GM21786 (cell line): ENCODE results near the gene MRTFA.
"Not testable (repeated sequence)": the region's sequence is repeated elsewhere in the genome, so short reads cannot be mapped to it uniquely, and the experiment has no call there.

Experiments
- ATAC-seq: cut with Tn5 transposase; IDR thresholded peaks from one replicate; pipeline ENCODE4 v1.9.1; 2021; ENCODE audit not compliant: unreplicated experiment

Gene MRTFA

DNA sequence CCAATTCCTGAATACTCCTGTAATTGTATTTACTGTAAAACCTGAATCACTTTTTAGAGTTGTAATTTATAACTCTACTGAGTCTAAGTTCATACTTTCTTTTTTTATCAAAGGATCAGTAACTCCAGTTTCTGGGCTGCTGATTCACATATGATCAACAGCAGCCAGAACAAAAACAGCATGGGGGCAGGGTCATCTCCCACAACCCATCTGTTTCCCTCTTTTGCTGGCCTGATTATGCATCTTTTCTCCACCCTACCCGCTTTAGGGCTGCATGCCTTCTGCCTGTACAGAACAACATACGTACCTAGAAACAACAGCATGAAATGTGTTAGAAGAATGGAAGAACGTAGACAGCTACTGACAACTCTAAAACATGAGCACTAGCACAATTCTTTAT lies 76.0 kb downstream of the MRTFA start:
- ATAC-seq, result no peak

DNA sequence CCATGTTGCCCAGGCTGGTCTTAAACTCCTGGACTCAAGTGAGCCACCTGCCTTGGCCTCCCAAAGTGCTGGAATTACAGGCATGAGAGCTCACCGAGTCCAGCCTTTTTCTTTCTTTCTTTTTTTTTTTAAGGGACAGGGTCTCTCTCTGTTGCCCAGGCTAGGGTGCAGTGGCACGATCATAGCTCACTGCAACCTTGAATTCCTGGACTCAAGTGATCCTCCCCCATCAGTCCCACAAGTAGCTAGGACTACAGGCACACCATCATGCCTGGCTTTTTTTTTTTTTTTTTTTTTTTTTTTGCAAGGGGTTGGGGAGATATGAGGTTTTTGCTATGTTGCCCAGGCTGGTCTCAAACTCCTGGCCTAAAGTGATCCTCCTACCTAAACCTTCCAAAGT lies 78.5 kb downstream of the MRTFA start:
- no peak for ATAC-seq

DNA sequence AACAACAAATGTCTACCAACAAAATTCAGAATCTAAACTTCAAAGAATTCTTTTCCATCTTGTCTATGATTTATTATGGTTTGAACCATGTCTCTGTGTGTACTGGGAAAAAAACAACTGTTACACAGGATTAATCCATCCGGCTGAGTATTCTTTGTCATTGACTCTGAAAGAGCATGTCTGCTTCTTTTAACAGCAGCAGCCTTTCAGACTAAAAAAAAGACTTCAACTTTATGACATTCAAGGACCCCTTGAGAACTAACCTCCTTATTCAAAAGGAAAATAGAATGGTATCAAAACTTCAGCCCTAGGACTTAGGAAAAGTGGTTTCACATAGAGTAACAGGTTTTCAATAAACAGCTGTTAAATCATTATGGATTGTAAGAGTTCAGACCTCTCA lies 79.9 kb downstream of the MRTFA start:
- ATAC-seq, result no peak

DNA sequence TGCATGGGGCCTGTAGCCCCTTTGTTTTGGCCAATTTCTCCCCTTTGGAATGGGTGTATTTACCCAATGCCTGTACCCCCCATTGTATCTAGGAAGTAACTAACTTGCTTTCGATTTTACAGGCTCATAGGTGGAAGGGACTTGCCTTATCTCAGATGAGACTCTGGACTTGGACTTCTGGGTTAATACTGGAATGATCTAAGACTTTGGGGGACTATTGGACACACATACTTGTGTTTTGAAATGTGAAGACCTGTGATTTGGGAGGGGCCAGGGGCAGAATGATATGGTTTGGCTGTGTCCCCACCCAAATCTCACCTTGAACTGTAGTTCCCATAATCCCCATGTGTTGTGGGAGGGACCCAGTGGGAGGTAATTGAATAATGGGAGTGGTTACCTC lies 82.5 kb downstream of the MRTFA start:
- ATAC-seq, result not testable (repeated sequence)

DNA sequence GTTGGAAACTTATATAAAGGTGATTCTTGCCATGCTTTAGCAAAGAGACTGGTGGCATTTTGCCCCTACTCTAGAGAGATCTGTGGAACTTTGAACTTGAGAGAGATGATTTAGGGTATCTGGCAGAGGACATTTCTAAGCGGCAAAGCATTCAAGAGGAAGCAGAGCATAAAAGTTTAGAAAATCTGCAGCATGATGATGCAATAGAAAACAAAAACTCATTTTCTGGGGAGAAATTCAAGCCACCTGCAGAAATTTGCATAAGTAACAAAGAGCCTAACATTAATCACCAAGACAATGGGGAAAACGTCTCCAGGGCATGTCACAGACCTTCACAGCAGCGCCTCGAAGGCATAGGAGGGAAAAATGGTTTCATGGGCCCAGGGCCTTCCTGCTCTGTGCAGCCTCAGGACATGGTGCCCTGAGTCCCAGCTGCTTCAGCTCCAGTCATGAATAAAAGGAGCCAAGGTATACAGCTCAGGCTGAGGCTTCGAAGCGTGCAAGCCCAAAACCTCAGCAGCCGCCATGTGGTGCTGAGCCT lies 83.4 kb downstream of the MRTFA start:
- no peak for ATAC-seq

DNA sequence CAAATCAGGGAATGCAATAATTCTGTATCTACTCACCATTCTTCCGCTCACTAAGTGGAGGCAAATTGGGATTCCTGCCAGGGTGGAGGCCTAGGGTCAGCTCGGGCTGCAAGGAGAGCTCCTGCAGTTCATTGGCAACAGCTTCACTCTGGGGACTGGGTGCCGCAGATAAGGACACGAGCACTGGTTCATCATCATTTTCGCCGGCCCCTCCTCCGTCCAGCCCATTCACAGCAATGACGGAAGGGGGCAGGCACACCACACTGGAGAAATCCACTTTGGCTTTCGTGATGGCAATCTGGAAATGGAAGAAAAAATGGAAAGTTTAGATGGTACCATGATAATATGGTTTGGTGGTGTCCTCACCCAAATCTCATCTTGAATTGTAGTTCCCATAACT lies 84.4 kb downstream of the MRTFA start:
- ATAC-seq, result no peak

DNA sequence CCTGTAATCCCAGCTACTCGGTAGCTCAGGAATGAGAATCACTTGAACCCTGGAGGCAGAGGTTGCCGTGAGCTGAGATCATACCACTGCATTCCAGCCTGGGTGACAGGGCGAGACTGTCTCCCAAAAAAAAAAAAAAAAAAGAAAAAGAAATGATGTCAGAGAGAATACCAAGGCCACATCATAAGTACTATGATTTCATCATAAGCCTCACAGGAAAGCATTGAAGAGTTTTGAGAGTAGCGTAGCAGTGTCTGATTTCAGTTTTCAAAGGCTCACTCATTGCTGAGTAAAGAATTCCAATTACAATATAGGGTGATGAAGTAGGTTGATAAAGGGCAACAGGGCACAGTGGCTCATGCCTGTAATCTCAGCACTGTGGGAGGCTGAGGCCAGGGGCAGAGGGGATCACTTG lies 88.8 kb downstream of the MRTFA start:
- ATAC-seq, result no peak

DNA sequence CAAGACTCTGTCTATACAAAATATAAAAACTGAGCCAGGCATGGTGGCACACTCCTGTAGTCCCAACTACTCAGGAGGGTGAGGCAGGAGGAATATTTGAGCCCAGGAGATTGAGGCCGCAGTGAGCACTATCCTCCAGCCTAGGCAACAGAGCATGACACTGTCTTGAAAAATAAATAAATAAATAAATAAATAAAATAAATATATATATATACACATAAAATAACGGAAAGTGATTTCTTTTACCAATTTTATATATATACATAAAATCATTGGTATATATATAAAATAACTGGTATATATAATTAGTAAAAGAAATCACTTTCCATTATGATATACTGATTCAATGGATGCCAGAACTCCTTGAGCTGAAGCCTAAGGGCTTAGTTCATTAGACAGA lies 91.8 kb downstream of the MRTFA start:
- ATAC-seq, result no peak

DNA sequence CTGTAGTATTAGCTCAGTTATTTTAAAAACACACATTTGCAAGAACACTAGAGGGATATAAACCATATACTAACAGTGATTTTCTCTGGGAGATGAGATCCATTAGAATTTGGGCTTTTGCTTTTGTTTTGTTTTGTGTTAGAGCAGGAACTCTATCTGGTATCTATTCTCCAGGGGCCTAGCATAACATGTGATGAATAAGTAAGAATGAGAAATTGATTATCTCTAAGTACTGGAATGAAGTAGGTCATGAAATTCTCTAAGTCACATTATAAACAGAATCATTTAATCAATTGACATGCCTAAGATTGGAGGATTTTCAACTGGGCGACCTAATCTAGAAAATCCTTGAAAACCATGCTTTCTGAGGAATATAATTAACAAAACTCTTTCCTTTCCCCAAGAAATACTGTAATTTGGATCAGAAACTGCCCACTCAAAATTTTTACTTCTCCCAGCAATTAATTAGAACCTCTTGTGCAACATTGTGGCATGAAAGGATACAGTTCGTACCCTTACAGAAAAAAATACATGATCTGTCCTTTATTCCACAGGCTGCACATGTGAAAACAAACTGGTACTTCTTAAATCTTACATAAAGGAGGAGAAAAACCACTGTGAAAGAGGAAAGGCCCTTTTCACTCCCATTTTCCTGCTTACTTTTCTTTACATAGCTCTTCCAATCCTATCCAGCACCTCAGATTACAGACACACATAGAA lies 93.5 kb downstream of the MRTFA start:
- no peak for ATAC-seq

DNA sequence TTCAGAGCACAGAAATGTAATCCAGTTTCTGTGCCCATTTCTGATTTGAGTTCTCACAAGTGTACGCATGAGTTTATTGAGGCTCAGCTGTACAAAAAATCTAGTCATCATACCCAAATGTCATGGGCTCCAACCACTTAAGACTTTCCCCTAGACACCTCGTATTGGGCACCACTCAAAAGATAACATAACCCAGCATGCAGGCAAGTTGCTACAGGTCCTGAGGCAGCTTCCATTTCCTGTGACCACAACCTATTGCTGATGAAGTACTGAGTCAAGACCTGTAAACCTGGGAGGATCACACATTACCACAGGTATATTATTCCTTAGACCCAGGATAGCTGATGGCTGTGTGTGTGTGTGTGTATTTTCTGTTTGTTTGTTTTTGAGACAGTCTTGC lies 95.2 kb downstream of the MRTFA start:
- no peak for ATAC-seq

DNA sequence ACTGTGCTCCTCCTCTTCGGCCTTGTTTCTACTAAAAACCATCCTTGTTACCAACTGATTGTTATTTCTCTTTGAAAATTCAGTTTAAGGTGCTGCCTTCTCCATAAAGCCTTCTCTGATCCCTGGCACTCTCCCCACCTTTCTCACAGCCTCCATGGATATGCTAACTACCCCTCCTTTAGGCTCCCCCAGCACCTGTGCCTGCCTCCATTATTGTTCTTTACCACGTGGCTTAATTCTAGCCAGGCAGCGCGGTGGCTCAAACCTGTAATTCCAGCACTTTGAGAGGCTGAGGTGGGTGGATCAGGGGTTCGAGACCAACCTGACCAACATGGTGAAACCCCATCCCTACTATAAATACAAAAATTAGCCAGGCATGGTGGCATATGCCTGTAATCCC lies 96.3 kb downstream of the MRTFA start:
- ATAC-seq, result no peak

DNA sequence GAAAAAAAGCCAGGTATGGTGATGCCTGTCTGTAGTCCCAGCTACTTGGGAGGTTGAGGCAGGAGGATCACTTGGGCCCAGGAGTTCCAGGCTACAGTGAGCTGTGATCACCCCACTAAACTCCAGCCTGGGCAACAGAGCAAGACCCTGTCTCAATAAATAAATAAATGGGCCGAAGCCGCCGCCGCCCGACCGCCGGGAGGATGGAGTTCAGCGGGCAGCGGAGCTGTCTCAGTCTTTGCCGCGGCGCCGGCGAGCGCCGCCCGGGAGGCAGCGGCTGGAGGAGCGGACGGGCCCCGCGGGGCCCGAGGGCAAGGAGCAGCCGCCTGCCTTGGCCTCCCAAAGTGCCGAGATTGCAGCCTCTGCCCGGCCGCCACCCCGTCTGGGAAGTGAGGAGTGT lies 100.4 kb downstream of the MRTFA start:
- ATAC-seq, result not testable (repeated sequence)

DNA sequence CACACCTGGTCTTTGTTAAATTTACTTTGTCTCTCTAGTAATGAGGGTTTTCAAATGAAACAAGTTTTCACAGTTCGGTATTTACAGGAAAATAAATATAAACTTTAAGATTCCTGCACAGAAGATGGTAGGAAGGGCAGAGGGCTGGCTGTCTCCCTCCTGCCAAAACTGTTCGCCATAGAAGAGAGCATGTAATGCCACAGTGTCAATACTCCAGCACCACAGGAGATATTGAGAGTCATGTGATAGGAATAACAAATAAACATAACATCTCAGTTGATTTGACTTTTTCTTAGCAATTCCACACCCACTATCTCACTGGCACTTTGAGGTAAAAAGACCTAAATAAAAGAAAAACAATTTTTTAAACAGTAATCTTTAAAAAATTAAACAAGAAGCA lies 100.9 kb downstream of the MRTFA start:
- ATAC-seq, result no peak

DNA sequence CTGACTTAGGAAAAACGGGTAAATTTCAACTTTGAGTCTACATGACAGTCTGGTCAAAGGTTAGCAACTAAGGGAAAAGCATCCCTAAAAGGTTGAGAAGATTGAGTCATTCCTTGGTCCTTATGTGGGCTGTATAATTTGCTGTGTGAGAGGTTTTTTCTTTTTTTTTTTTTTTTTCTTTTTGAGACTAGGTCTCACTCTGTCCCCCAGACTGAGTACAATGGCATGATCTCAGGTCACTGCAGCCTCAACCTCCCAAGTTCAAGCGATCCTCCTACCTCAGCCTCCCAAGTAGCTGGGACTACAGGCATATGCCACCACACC lies 101.4 kb downstream of the MRTFA start:
- ATAC-seq, result no peak

DNA sequence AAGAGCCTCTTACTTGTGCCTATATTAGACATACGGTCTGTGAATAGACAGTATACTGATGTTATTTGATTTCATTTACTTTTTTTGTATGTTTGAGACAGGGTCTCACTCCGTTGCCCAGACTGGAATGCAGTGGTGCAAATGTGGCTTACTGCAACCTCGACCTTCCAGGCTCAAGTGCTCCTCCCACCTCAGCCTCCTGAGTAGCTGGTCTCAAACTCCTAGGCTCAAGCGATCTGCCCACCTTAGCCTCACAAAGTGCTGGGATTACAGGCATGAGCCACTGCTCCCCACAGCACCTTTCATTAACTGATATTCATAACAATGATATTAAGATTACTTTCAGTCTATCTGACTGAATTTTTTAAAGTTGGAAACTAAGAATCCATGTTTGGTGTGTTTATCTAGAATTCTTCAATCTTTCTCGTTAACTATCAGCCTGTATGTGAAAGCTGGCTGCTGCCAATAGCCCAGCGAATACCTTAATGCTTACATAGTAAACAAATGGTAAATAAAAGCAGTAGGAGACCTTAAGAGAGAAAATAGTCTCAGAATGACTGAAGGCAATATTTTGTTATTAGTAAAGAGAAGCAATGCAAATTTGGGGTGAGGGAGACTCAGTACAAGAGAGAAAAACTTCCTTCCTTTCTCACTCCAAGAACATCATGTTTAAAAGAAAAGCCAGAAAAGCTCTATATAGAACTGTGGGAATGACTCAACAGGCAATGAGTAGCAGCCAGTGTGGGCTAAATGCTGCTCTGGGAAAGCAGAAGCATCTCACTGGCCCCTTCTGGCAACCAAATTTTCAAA lies 101.9 kb downstream of the MRTFA start:
- no peak for ATAC-seq

DNA sequence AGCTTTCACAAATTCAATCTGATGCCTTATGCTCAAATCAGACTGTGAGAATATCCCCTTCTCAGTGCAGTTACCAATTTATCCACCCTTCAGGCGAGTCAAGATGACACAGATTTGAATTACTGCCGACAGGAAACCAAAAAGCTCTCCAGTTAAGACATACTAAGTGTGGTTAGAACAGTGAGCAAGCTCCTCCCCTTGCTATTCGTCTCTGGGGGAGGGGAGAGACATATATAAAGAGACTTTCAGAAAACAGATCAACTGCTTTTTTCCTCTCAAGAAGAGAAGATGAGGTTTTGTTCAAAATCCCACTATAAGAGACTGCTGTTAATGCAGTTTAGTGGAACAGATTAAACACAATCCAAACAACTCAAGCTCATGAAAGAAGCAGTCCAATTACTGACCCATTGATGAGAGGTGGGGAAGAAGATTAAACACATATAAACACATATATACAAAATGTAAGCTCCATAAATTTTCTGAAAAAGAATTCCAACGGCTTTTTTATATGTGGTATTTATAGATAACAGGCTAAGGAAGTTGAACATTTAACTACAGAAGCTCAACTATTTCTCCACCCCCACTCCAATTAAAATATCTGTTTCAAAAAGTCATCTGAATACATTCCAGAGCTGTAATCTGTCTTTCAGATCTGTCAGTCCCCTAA lies 102.7 kb downstream of the MRTFA start:
- peak; percentile 47 for ATAC-seq

DNA sequence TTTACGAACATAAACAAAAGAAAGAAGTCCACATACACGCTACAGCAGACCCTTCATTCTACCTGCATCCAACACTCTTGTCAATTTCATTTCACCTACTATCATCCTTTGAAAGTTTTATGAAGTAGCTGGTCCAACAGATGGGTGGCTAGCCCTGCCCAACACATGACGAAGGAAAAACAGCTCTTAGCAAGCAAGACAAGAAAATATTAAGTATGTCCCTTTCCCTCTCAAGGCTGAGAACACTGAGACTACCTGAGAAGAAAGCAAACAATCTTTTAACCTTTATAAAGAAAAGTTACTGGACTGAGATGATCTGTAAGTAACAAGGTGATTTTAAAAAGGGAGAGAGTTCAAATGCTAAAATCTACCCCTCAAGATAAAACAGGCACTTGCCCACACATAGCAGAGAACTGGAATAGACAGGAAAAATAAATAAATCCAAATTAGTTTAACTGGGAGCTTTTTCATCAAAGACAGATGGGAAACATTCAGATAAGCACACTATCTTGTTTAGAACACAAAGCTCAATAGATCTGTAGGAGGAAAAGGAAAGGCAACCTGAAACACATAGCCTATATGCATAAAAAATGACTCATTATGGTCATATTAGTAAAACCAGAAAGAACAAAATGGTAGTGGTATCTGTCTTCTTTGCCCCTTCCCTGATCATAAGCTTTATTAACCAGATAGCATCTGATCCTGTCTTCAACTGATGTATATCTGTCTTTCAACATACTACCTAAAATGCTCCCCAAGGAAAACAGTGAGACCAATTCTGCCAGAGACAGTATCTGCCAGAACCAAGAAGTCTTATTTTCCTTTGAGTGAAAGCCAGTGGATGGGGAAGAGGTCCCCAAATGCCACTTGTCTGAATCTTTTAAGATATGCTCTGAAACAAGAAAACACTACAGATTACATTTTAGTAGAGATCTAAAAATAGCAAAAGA lies 104.3 kb downstream of the MRTFA start:
- ATAC-seq, result no peak

DNA sequence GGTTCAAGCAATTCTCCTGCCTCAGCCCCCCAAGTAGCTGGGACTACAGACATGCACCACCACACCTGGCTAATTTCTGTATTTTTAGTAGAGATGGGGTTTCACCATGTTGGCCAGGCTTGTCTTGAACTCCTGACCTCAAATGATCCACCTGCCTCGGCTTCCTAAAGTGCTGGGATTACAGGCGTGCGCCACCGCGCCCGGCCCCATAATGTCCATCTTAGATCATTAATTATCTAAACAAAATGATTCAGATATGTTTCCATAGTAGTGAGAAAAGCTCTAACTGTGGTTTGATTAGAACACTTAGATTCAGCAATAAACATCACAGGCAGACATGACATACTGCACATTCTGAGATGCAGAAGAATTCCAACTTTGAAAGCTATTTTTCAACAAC lies 106.1 kb downstream of the MRTFA start:
- not testable (repeated sequence) for ATAC-seq

DNA sequence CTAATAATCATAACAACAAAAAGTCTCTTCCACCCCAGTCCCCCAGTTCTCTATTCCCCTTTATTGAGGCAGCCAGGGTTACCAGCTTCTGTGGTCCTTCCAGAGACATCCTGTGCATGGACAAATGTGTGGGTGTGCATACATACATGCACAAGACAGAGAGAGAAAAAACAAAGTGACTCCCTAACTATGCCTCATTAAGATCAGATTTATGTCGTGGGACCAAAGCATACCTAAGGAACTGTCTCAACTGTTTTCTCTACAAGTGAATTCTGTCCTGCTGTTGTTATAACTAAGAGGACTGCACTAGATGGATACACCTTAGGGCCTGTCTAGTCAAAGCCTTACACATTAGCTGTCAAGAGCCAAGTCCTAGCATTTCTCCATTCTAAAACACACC lies 106.7 kb downstream of the MRTFA start:
- ATAC-seq, result no peak

DNA sequence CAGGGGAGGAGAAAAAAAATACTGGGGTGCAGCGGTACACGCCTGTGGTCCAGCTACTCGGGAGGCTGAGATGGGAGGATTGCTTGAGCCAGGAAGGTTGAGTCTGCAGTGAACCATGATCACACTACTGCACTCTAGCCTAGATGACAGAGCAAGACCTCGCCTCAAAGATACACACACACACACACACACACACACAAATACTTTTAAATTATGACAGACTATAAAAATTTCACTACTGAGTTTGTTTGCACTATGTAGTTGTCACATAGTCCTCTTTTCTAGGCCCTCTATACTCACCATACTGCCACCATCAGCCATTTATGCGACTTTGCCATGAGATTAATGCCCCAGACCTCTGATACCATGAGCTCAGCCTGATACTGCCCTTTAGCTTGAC lies 109.6 kb downstream of the MRTFA start:
- no peak for ATAC-seq
